Measurements from ENCODE around the gene ACTA1. TPM values are rescaled to one million over a fixed set of nuclear protein-coding genes. Genes with fewer than 3 reads are reported as not detected.
A peak's percentile ranks its signal among the peaks of the same experiment; 100 is the strongest.

ACTA1 gene
- total and polyA plus RNA-seq, 2 of the 13 experiments (the other 11 are each of a cell fraction or from before 2014, with no cell fraction given), result 1.4 to 5.2 TPM

DNA sequence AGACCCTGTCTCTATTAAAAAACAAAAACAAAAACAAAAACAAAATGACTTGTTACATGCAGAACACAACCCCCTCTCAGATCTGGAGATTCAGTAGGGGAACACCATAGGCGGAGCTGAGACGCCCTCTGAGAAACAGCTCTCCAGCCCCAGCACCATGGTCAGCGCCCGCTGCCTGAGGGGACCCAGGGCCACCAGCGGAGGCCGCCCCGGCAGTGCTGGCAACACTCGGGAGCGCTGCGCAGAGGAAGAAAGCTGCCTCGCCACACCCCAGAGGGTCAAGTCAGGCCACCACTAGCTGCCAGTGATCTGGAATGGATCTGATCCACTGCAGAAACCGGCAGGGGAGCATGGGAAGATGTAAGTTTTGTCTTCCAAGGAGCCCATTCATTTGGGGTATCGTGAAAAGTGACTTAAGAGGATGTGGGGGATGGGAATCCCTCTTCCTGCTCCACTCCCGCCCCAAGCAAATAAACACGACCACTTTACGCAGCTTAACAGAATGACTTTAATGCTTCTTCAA is 3.1 kb downstream of the ACTA1 start (continued):
- TF ChIP-seq ZNF839 (CRISPR knock-in tag; IDR thresholded peaks at IDR 0.05; ENCODE audit: borderline replicate concordance) (no peak), KMT2B (CRISPR knock-in tag; IDR thresholded peaks at IDR 0.05) (peak; percentile 25; the same call in 1 of the 2 replicates), ZNF674 (CRISPR knock-in tag; IDR thresholded peaks at IDR 0.05; ENCODE audit: low read depth) (no peak), TBP (CRISPR knock-in tag; IDR thresholded peaks at IDR 0.05) (no peak), HOXA3 (CRISPR knock-in tag; IDR thresholded peaks at IDR 0.05) (0 out of 2 replicates have a peak, but pooled peaks have one; percentile 19), RXRB (CRISPR knock-in tag; IDR thresholded peaks at IDR 0.05; ENCODE audit: borderline replicate concordance) (peak; percentile 37; the same call in 1 of the 2 replicates), PRMT3 (CRISPR knock-in tag; IDR thresholded peaks at IDR 0.05; ENCODE audit: borderline replicate concordance, low read depth) (0 out of 2 replicates have a peak, but pooled peaks have one; percentile 36), TRAFD1 (CRISPR knock-in tag; IDR thresholded peaks at IDR 0.05; ENCODE audit: borderline replicate concordance) (no peak), ZNF747 (CRISPR knock-in tag; IDR thresholded peaks at IDR 0.05; ENCODE audit: borderline replicate concordance) (peak; percentile 53; the same call in 1 of the 2 replicates), ZBTB26 (CRISPR knock-in tag; IDR thresholded peaks at IDR 0.05; ENCODE audit: borderline replicate concordance) (peak; percentile 71; the same call in 1 of the 2 replicates), ZNF564 (CRISPR knock-in tag; IDR thresholded peaks at IDR 0.05) (0 out of 2 replicates have a peak, but pooled peaks have one; percentile 63), NFE2 (CRISPR knock-in tag; IDR thresholded peaks at IDR 0.05) (no peak), ZBTB7B (CRISPR knock-in tag; IDR thresholded peaks at IDR 0.05) (peak; percentile 59; the same call in 1 of the 2 replicates), GABPB1 (CRISPR knock-in tag; IDR thresholded peaks at IDR 0.05) (0 out of 2 replicates have a peak, but pooled peaks have one; percentile 43), ZNF18 (CRISPR knock-in tag; IDR thresholded peaks at IDR 0.05; ENCODE audit: insufficient replicate concordance) (no peak), ZNF772 (CRISPR knock-in tag; IDR thresholded peaks at IDR 0.05) (no peak), ZSCAN22 (CRISPR knock-in tag; IDR thresholded peaks at IDR 0.05) (no peak), RARA (CRISPR knock-in tag; IDR thresholded peaks at IDR 0.05) (0 out of 2 replicates have a peak, but pooled peaks have one; percentile 30), ZMAT3 (CRISPR knock-in tag; conservative IDR thresholded peaks at IDR 0.05) (0 out of 2 replicates have a peak, but pooled peaks have one; percentile 35)
